Stimulated activated CD8-positive, alpha-beta memory T cell treated with anti-CD3 and anti-CD28 coated beads, Interleukin-12 subunit alpha, Interleukin-12 subunit beta, amount 100 ng/mL, for 1 hour (primary cell): ENCODE measurements around the gene PKN1.
"Not testable (repeated sequence)": the region's sequence is repeated elsewhere in the genome, so short reads cannot be mapped to it uniquely, and the experiment has no call there.

Experiments used
- DNase-seq: peaks from one replicate; pipeline ENCODE4 v3.0.0-alpha.2; 2020; ENCODE audit warnings: low read depth

The PKN1 gene

GRCh38 chr19:14487370-14488125 lies 54.4 kb downstream of the PKN1 start:
- no peak for DNase-seq

GRCh38 chr19:14492756-14493337 lies 59.7 kb downstream of the PKN1 start:
- no peak for DNase-seq

- DNase-seq: no peak
Measured at GRCh38 chr19:14494411-14494810, 61.3 kb downstream of the PKN1 start.

GRCh38 chr19:14494910-14495671 lies 62.0 kb downstream of the PKN1 start:
- DNase-seq: no peak

GRCh38 chr19:14495672-14496028 lies 62.5 kb downstream of the PKN1 start:
- no peak for DNase-seq

- peak; percentile 63 for DNase-seq
Measured at GRCh38 chr19:14496029-14496833, 63.1 kb downstream of the PKN1 start, which contains the start of gene GIPC1. GIPC1 (minus strand) TSS chr19:14496127; CDS start chr19:14482976, 13,151 bp downstream.

GRCh38 chr19:14496834-14497227 lies 63.7 kb downstream of the PKN1 start:
- DNase-seq: no peak

GRCh38 chr19:14497228-14497921 lies 64.3 kb downstream of the PKN1 start:
- DNase-seq: no peak

- DNase-seq: no peak
Measured at GRCh38 chr19:14502334-14503092, 69.4 kb downstream of the PKN1 start.

- no peak for DNase-seq
Measured at GRCh38 chr19:14503285-14503684, 70.2 kb downstream of the PKN1 start.

GRCh38 chr19:14504575-14504974 lies 71.5 kb downstream of the PKN1 start:
- not testable (repeated sequence) for DNase-seq

GRCh38 chr19:14505488-14506239 lies 72.6 kb downstream of the PKN1 start:
- DNase-seq: peak; percentile 57

- DNase-seq: no peak
Measured at GRCh38 chr19:14507704-14508542, 74.8 kb downstream of the PKN1 start.

- DNase-seq: no peak
Measured at GRCh38 chr19:14510311-14511228, 77.5 kb downstream of the PKN1 start.

GRCh38 chr19:14511229-14511593 lies 78.1 kb downstream of the PKN1 start:
- DNase-seq: no peak

- DNase-seq: no peak
Measured at GRCh38 chr19:14512406-14512961, 79.4 kb downstream of the PKN1 start.

GRCh38 chr19:14514215-14514863 lies 81.2 kb downstream of the PKN1 start:
- no peak for DNase-seq
